ENCODE data around the gene KCNQ1.

The KCNQ1 gene

GRCh38 chr11:2522631-2523255 lies 77.9 kb downstream of the KCNQ1 start:
- DNase-seq (ENCODE audit: low read depth), result no peak

- no peak for DNase-seq (ENCODE audit: low read depth)
These were observed 79.1 kb downstream of the KCNQ1 start for GRCh38 chr11:2523821-2524391.

GRCh38 chr11:2524446-2525165 lies 79.8 kb downstream of the KCNQ1 start:
- no peak for DNase-seq (ENCODE audit: low read depth)

- no peak for DNase-seq (ENCODE audit: low read depth)
These were observed 80.5 kb downstream of the KCNQ1 start for GRCh38 chr11:2525166-2525861.

- no peak for DNase-seq (ENCODE audit: low read depth)
These were observed 81.4 kb downstream of the KCNQ1 start for GRCh38 chr11:2525941-2526807.

GRCh38 chr11:2526808-2527381 lies 82.1 kb downstream of the KCNQ1 start:
- DNase-seq (ENCODE audit: low read depth), result no peak

- DNase-seq (ENCODE audit: low read depth), result no peak
These were observed 82.9 kb downstream of the KCNQ1 start for GRCh38 chr11:2527621-2528291.

- no peak for DNase-seq (ENCODE audit: low read depth)
These were observed 83.7 kb downstream of the KCNQ1 start for GRCh38 chr11:2528301-2529050.

GRCh38 chr11:2529173-2529572 lies 84.4 kb downstream of the KCNQ1 start:
- no peak for DNase-seq (ENCODE audit: low read depth)

- DNase-seq (ENCODE audit: low read depth), result no peak
These were observed 84.8 kb downstream of the KCNQ1 start for GRCh38 chr11:2529636-2530035.

- no peak for DNase-seq (ENCODE audit: low read depth)
These were observed 85.5 kb downstream of the KCNQ1 start for GRCh38 chr11:2530131-2530854.

- DNase-seq (ENCODE audit: low read depth), result no peak
These were observed 86.0 kb downstream of the KCNQ1 start for GRCh38 chr11:2530855-2531200.

- peak; percentile 46 for DNase-seq (ENCODE audit: low read depth)
These were observed 86.6 kb downstream of the KCNQ1 start for GRCh38 chr11:2531277-2531986.

GRCh38 chr11:2531987-2532703 lies 87.3 kb downstream of the KCNQ1 start:
- no peak for DNase-seq (ENCODE audit: low read depth)

GRCh38 chr11:2532704-2533586 lies 88.1 kb downstream of the KCNQ1 start:
- DNase-seq (ENCODE audit: low read depth), result peak; percentile 80

- no peak for DNase-seq (ENCODE audit: low read depth)
These were observed 88.9 kb downstream of the KCNQ1 start for GRCh38 chr11:2533587-2534133.

All from activated T-helper 1 cell treated with Interleukin-2 at 50 U/mL for 16 hours (primary cell).